H54 (cell line): ENCODE results near the gene ARID5B.

ENCODE experiments used
- DNase-seq: peaks from one replicate; pipeline ENCODE4 v3.0.0; 2011; ENCODE audit warnings: low spot score, mixed read lengths; ENCODE audit not compliant: insufficient read length
- FAIRE-seq: peaks from 3 replicates; lab custom pipeline; 2011; peaks lifted over from hg19 to GRCh38; lab: Jason Lieb, UNC
- POLR2A ChIP-seq: IDR thresholded peaks from 2 replicates; pipeline ENCODE4 v1.6.1; 2011; ENCODE audit warnings: low read depth, mild to moderate bottlenecking, low read length

ARID5B gene

DNA sequence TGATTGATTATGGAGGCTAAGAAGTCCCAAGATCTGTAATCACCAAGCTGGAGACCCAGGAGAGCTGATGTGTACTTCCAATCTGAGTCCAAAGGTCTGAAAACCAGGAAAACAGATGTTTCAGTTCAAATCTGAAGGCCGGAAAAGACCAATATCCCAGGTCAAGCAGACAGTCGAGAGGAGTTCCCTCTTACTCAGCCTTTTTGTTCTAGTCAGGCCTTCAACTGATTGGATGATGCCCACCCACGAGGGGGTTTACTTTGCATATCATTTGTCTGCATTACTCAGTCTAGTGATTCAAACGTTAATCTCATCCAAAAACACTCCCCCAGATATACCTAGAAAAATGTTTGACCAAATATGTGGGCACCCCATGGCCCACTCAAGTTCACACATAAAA is 7.4 kb upstream of the ARID5B start:
- no peak for TF ChIP-seq POLR2A
- FAIRE-seq: no peak
- no peak for DNase-seq

DNA sequence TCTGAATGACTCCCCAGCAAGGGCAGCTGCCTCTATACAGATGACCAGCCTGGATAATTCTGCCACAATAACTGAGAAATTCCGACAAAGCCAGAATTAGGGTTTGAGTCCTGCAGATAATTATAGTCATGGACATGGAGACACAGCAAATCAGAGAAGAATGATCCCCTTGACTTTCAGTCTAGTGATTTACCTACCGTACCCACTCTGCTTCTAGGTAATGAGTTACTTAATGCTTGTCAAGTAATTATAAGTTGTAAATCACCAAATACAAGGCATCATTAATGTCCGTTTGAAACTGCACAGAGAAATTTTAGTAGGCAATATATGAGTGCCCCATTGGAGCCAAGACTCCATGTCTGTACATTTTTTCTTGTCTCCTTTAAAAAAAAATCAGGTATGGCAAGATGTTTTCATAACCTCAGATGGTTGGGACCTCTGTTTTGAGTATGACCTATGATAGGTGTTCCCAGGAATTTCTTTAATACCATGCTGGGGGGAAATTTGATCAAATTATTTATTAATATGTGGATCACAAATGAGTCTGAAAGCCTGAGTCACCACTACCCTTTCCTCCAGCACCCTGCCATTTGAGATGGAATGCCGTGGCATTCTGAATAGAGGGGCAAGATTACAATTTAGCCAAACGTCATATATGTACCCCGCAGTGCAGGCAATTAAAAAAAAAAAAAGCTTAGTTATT is 5.5 kb upstream of the ARID5B start:
- no peak for DNase-seq

DNA sequence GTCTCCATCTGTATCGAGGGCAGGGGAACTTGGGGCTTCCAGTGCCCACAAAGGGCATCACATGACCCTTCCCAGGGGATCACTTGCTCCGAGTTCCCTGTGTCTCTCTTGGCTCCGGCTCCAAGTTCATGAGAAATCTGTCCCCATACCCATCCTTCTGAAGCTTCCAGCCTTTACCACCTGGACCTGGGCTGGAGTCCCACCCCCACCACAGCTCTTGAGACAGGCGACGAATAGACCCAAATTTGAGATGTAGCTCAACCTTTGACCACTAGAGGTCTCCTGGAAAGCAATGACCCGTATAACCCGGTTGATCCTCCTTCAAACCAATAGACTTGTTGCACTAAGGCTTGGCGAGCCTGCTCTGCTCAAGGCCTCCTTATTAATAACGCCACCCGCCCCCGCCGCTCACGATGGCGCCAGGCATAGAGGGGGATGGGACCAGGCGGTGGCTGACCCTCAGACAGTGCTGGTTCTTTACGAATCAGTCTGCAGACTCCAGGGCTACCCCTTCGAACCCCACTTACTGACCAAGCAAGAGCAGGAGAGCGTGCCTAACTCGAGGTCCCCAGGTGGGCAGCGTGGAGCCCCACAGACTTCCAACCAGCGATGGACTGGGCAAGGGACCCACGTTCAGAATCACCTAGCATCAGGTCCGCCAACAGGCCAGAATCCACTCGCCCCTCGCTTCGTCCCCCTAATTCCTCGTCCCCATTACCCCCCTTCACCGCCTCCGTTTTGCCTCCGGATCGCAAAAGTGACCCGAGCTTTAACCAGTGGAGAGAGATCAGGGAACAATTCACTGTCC is 4.4 kb upstream of the ARID5B start:
- no peak for TF ChIP-seq POLR2A
- FAIRE-seq (peak; percentile 68), DNase-seq (no peak)

More for the DNA sequence above, 5.5 kb upstream of the ARID5B start:
- no peak for FAIRE-seq
- TF ChIP-seq POLR2A: no peak

DNA sequence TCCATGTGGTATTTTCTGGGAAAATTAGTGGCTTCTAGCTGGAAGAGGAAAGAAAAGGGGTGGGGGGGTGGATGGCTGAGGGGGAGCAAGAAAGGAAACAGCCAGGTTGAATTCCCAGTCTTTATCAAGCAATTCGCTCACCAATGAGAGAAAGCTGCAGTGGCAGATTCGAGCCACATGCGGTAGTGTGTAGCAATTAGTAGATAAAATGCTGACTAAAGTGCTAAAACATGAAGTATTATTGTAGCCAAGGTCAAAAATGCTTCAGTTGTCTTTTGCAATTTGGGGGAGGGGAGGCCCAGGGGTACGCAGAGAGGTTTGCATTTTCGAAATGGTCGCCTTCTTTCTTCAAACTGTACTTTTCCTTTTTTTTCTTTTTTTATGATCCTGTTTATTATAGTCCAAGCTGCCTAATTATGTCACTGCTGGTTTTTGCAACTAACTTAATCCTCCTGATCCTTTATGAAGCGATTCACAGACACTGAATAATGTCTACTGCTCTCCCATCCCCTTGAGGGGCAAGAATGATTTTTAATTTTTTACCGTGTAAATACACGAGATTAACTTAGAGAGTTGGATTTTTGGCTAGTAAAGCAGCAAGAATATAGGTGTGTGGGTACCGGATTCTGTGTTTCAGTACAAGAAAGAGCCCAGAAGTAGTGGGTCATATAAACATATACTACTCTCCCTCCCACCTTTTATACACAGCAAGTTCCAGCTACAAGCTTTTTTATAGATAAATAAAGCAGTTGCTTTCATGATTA is 3.6 kb upstream of the ARID5B start:
- FAIRE-seq (no peak), DNase-seq (no peak)
- no peak for TF ChIP-seq POLR2A

DNA sequence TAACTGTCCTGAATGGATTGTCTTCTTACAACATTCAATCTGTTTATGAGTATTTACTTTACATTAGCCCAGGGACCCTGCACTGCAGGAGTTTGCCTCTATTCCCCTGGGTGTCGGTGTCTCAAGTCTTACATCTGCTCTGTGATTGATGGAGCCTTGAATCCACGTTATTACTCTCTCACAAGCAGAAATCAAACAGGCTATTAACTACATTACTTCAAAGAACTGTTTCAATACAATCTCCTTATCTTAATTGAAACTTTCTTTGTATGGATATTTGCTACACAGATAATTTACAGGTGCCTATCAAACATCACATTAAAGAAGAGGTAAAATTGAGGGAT is 3.1 kb upstream of the ARID5B start:
- no peak for DNase-seq
- FAIRE-seq: no peak

DNA sequence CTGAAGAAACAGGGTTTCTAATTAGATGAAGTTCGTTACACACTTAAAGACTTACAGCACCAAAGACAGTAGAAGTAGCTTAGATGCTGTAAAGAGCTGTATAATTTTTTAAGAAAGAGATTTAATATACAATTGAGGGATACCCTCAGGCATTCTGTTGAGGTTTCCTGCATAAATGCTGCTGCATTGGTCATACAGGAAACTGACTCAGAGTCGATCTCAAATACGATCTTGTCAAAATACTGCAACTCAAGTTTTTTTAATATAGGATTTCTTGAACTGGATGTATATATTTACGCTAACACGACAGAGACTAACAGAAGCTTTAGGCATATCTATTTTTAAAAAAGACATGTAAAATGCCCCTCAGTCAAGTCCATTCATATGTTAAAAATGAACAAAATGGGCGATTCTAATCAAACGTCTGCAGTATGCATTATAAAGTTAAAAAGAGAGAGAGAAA is 2.4 kb upstream of the ARID5B start:
- DNase-seq: no peak
- no peak for TF ChIP-seq POLR2A
- peak; percentile 15 for FAIRE-seq

More for the DNA sequence above, 3.1 kb upstream of the ARID5B start:
- no peak for TF ChIP-seq POLR2A

- FAIRE-seq: no peak
- TF ChIP-seq POLR2A: no peak
- no peak for DNase-seq
Observed at GRCh38 chr10:61899663-61899996, 1.9 kb upstream of the ARID5B start.

DNA sequence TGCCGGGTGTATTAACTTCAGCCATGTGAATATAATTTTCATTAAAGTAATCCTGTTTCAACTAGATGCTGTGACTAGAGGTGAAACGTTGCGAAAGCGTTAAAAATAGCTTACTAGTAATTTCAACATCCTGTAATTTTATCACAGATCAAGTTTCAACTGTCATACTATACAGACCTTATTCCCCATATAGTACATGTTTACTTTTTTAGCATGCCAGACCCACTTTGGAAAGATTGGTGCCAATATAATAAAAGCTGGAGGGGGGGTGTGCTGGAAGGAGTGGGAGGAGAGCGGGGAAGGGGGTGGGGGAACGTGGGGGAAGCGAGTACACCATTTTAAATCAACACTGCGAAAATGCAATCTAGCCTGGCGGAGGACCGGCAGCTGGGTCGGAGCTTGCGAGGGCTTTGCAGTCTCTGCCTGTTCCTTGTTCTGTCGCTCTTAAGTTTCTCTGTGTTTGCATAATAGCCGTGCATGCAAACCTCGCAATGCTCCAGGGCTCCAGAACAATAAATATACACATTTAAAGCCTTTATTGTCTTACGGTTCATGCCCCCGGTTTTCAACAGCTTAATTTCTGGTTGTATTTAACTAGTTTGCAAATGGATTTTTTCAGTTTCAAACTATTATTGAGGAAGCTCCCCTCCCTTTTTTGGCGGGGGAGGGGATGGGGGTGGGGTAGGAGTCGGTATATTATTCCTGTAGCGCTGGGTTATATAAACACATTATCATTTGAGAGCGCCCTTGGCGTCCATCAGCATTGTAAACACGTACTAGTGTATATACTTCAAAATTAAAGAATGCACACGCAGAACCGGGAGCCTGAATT is 1.3 kb upstream of the ARID5B start:
- DNase-seq (no peak), FAIRE-seq (peak; percentile 50)
- peak; percentile 23; the same call in 1 of the 2 replicates for TF ChIP-seq POLR2A

DNA sequence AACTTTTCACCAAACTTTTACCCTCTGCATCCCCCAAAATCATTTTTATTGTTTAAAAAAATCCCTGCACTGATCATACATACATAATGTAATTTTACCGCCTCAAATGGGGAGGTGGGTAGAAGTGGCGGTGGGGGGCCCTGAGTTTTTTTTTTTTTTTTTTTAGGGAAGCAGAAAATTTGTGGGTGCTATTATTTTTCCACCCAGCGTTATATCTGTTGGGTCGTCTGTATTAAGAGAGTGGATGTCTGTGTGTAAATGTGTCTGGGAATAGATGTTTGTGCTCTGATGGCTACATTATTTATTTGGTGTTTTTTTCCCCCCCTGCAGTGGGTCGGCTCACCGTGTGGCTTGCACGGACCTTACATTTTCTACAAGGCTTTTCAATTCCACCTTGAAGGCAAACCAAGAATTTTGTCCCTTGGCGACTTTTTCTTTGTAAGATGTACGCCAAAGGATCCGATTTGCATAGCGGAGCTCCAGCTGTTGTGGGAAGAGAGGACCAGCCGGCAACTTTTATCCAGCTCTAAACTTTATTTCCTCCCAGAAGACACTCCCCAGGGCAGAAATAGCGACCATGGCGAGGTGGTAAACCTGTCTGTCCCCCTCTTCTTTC is 438 bp downstream of the ARID5B start:
- DNase-seq (no peak), FAIRE-seq (no peak)
- TF ChIP-seq POLR2A: no peak

DNA sequence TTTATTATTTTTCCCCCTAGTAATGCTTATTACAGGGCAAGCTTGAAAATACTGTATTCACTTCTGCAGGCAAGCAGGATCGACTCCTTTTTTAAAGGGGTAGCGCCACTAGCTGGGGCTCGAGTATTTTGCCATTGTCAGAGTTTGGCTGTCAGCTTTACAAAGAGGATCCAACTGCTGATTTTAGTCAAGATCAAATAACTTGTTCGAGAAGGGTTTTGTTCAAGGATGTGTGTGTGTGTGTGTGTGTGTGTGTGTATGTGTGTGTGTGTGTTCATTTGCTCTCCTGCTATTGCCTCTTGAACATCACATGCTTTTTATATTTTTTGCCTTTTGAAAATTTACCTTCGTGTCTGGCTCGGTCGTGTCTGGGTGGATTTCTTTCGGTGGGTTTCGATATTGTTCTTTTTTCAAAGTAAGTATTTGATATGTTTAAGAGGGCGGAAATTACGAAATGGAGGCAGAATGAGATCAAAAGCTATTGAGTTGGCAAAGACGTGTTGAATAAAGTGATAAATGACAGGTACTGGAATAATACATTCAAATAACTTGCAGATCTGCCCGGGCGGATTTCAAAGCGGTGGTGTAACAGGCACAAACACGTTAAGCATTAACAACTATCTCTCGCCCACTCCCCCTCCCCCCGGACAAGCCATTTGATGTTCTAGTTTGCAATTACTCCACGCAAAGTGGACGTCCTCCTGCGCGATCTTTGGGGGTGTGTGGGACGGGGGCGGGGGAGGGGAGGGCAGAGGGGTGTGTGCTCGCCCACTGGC is 1.1 kb downstream of the ARID5B start:
- TF ChIP-seq POLR2A: no peak
- no peak for DNase-seq
- peak; percentile 58 for FAIRE-seq

GRCh38 chr10:61903221-61903927 is 1.9 kb downstream of the ARID5B start:
- no peak for TF ChIP-seq POLR2A
- FAIRE-seq (peak; percentile 62), DNase-seq (no peak)

GRCh38 chr10:61903928-61904344 is 2.4 kb downstream of the ARID5B start:
- no peak for FAIRE-seq
- TF ChIP-seq POLR2A: no peak
- DNase-seq: no peak
